Activated CD4-positive, alpha-beta T cell treated with anti-CD3 and anti-CD28 coated beads, Interleukin-2, amount 50 U/mL, for 4 hours (primary cell): ENCODE measurements around the gene MAP1LC3A.

Source experiments
- DNase-seq, 2 experiments: peaks; one replicate each; pipeline ENCODE4 v3.0.0-alpha.2; 2020

Gene MAP1LC3A

GRCh38 chr20:34549929-34550305, 8.6 kb upstream of the MAP1LC3A start:
- DNase-seq: no peak

- DNase-seq: no peak
Measured at GRCh38 chr20:34552569-34552968, 5.9 kb upstream of the MAP1LC3A start.

GRCh38 chr20:34553366-34553867, 5.1 kb upstream of the MAP1LC3A start:
- DNase-seq: no peak

GRCh38 chr20:34557936-34558319, 590 bp upstream of the MAP1LC3A start:
- no peak for DNase-seq

- no peak for DNase-seq
Measured at GRCh38 chr20:34559311-34560140, 1.0 kb downstream of the MAP1LC3A start.

- DNase-seq: no peak
Measured at GRCh38 chr20:34560141-34560523, 1.6 kb downstream of the MAP1LC3A start.

GRCh38 chr20:34560614-34561013, 2.1 kb downstream of the MAP1LC3A start:
- DNase-seq: no peak

GRCh38 chr20:34561661-34562060, 3.1 kb downstream of the MAP1LC3A start:
- DNase-seq: no peak

GRCh38 chr20:34562641-34563040, 4.1 kb downstream of the MAP1LC3A start:
- no peak for DNase-seq

- no peak for DNase-seq
Measured at GRCh38 chr20:34564833-34565232, 6.3 kb downstream of the MAP1LC3A start.

GRCh38 chr20:34566978-34567891, 8.7 kb downstream of the MAP1LC3A start:
- no peak for DNase-seq

GRCh38 chr20:34567892-34568865, 9.7 kb downstream of the MAP1LC3A start:
- no peak for DNase-seq

- DNase-seq: no peak
Measured at GRCh38 chr20:34569598-34569997, 11.1 kb downstream of the MAP1LC3A start.

- no peak for DNase-seq
Measured at GRCh38 chr20:34570859-34571306, 12.4 kb downstream of the MAP1LC3A start.

- no peak for DNase-seq
Measured at GRCh38 chr20:34571753-34572152, 13.2 kb downstream of the MAP1LC3A start.

GRCh38 chr20:34573541-34574300, 15.2 kb downstream of the MAP1LC3A start:
- DNase-seq: no peak

GRCh38 chr20:34574426-34574825, 15.9 kb downstream of the MAP1LC3A start:
- no peak for DNase-seq

GRCh38 chr20:34574861-34575260, 16.3 kb downstream of the MAP1LC3A start:
- DNase-seq: no peak

- DNase-seq: no peak
Measured at GRCh38 chr20:34575271-34575670, 16.8 kb downstream of the MAP1LC3A start.

- no peak for DNase-seq
Measured at GRCh38 chr20:34575756-34576155, 17.2 kb downstream of the MAP1LC3A start.

- no peak for DNase-seq
Measured at GRCh38 chr20:34577061-34577460, 18.5 kb downstream of the MAP1LC3A start.

- no peak for DNase-seq
Measured at GRCh38 chr20:34578025-34578424, 19.5 kb downstream of the MAP1LC3A start.
